Measurements from ENCODE around the gene SSBP3.

Gene SSBP3

DNA sequence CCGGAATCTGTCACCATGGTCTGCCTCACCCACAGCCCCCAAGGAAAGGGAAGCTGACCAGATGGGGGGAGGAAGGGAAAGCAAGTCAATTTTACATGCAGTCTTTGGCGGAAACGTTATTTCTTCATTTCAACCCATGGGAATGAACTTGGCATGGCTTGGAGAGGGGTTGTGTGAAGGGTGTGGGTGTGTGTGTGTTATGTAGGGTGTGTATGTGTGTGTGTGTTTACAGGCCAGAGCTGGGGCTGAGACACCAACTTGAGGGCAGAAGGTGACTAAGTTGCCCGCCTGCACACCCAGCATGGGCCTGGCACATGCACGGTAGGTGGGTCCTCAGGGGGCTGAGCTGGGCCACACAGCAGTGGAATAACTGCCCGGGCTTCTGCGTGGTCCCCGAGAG, 141.1 kb downstream of the SSBP3 start:
- DNase-seq (ENCODE audit: low read depth): no peak
- TF ChIP-seq CTCF (IDR thresholded peaks at IDR 0.05; ENCODE audit: low read length, missing control alignments): no peak
- H3K4me3 ChIP-seq (replicated peaks; ENCODE audit: low read depth, low read length): no peak overlapping the region

DNA sequence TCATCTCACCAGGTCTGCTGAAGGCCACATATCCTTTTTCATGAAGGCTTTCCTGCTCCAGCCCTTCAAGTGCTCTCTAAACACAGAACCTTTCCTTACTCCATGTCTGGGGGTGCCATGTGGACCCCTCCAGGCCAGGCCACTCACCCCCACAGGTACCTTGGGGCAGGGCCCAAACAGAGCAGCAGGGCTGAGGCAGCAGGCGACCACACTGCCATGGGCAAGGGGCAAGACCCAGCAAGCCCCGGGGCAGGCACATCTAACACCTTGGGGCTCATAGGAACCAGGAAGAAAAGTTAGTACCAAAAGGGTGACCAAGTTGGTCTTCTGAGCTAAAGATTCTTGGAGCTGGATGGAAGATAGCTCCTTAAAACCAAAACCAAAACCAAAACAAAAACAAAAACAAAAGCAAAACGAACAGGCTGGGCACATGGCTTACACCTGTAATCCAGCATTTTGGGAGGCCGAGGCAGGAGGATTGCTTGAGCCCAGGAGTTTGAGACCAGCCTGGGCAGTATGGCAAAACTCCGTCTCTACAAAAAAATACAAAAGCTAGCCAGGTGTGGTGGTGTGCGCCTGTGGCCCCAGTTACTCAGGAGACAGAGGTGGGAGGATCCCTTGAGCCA, 142.5 kb downstream of the SSBP3 start:
- no peak for DNase-seq (ENCODE audit: low read depth)
- TF ChIP-seq CTCF (IDR thresholded peaks at IDR 0.05; ENCODE audit: low read length, missing control alignments): no peak

GRCh38 chr1:54262244-54262643, 143.9 kb downstream of the SSBP3 start:
- H3K4me3 ChIP-seq (replicated peaks; ENCODE audit: low read depth, low read length): no peak overlapping the region
- no peak for TF ChIP-seq CTCF (IDR thresholded peaks at IDR 0.05; ENCODE audit: low read length, missing control alignments)
- no peak for DNase-seq (ENCODE audit: low read depth)

More for the DNA sequence above, 142.5 kb downstream of the SSBP3 start:
- H3K4me3 ChIP-seq (replicated peaks; ENCODE audit: low read depth, low read length): no peak overlapping the region

DNA sequence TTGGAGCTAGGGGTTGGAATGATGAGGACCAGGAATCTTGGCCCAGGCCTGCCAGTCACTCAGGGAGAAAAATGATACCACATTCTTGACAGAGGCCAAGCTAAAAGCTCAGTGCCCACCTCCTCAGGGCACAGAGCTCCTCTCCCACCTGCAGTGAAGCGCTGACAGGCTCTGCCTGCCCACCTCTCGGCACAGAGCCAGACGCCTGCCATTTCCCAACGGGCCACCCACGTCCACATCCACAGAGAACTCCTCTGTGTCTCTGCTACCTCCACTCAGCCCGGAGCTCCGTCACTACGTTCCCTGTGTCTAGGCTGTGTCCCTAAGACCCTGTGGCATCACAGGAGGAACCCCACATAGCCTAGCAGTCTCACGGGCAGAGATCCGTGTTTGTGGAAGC, 145.4 kb downstream of the SSBP3 start:
- no peak overlapping the region for H3K4me3 ChIP-seq (replicated peaks; ENCODE audit: low read depth, low read length)
- TF ChIP-seq CTCF (IDR thresholded peaks at IDR 0.05; ENCODE audit: low read length, missing control alignments): no peak
- no peak for DNase-seq (ENCODE audit: low read depth)

DNA sequence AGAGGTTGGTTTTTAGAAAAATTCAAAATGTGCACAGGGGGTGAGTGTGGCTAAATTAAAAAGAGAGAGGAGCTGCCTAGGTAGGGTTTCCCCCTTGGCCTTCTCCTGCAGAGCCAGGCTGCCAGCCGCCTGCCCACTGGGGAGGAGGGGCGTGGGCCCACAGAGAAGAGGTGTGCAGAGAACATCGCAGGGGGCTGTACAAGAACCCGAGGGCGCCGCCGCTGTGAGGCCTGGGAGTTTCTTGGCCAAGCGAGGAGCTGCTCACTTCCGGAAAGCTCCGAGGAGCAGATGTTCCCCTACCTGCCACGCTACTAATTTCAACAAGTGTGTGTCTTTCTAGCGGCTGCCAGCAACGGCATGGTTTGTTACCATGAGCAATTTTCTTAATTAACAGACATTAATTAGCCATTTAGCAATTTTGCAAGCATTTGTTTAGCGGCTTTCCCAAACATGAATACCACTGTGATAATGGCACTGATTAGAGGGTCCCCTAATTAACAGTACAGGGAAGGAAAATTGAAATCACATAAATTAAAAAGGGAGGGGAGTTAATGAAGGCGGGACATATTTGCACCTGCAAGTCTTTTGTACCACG, 146.6 kb downstream of the SSBP3 start:
- H3K4me3 ChIP-seq (replicated peaks; ENCODE audit: low read depth, low read length): no peak overlapping the region
- no peak for DNase-seq (ENCODE audit: low read depth)
- TF ChIP-seq CTCF (IDR thresholded peaks at IDR 0.05; ENCODE audit: low read length, missing control alignments): no peak

DNA sequence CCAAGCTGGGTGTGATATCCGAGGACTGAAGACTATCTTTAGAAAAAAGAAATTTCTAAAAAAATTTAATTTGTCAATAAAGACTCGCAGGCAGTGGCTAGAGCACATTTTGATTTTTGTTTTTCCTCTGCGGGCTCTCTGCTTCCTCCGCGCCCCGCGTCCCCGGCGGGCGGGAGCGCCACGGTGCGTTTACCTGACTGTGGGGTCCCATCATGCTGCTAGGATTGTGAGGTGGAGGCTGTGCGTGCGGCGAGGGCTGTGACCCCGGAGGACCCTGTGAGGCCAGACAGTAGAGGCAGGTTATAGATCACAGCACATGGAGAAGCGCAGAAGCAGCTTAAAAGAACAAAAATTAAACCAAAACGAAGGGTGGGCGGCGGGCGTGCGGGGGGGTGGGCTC, 148.3 kb downstream of the SSBP3 start:
- no peak for DNase-seq (ENCODE audit: low read depth)
- no peak overlapping the region for H3K4me3 ChIP-seq (replicated peaks; ENCODE audit: low read depth, low read length)
- no peak for TF ChIP-seq CTCF (IDR thresholded peaks at IDR 0.05; ENCODE audit: low read length, missing control alignments)

GRCh38 chr1:54257346-54257620, 148.9 kb downstream of the SSBP3 start:
- no peak for TF ChIP-seq CTCF (IDR thresholded peaks at IDR 0.05; ENCODE audit: low read length, missing control alignments)
- DNase-seq (ENCODE audit: low read depth): no peak
- no peak overlapping the region for H3K4me3 ChIP-seq (replicated peaks; ENCODE audit: low read depth, low read length)

Measured in fibroblast of pulmonary artery (primary cell).